Activated naive CD8-positive, alpha-beta T cell (primary cell): ENCODE measurements around the gene MED27.
A peak's percentile ranks its signal among the peaks of the same experiment; 100 is the strongest.

Experiments used
- H3K27ac Mint-ChIP-seq: one replicate; pipeline ENCODE4 v1.8.0; 2021; ENCODE audit warnings: mixed read lengths
- H3K27me3 Mint-ChIP-seq: one replicate; pipeline ENCODE4 v1.8.0; 2021; ENCODE audit warnings: mixed read lengths
- H3K36me3 Mint-ChIP-seq: one replicate; pipeline ENCODE4 v1.8.0; 2021; ENCODE audit warnings: mixed read lengths
- H3K4me1 Mint-ChIP-seq: one replicate; pipeline ENCODE4 v1.8.0; 2021; ENCODE audit warnings: low read depth, mixed read lengths
- H3K4me3 Mint-ChIP-seq: one replicate; pipeline ENCODE4 v1.8.0; 2021; ENCODE audit warnings: mild to moderate bottlenecking, mixed read lengths
- H3K9me3 Mint-ChIP-seq: one replicate; pipeline ENCODE4 v1.8.0; 2021; ENCODE audit warnings: low read depth, mixed read lengths

Gene MED27

DNA sequence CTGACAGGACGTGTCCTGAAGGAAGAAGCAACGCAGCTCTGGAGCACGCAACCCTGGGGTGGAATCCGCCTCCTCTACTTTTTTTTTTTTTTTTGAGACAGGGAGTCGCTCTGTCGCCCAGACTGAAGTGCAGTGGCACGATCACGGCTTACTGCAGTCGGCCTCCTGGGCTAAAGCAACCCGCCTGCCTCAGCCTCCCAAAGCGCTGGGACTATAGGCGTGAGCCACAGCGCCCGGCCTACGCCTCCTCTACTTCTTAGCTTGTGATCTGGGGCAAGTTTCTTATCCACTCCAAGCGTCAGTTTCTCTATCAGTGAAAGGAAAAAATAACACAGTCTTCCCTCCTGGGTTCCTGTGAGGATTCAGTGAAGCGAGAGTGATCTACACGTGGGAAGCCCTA lies 243.6 kb downstream of the MED27 start:
- Mint-ChIP-seq H3K4me3 (no peak overlapping the region), H3K36me3 (peaks cover 3% of the 10 kb centered on the region), H3K27me3 (no peaks in the 10 kb centered on the region)

DNA sequence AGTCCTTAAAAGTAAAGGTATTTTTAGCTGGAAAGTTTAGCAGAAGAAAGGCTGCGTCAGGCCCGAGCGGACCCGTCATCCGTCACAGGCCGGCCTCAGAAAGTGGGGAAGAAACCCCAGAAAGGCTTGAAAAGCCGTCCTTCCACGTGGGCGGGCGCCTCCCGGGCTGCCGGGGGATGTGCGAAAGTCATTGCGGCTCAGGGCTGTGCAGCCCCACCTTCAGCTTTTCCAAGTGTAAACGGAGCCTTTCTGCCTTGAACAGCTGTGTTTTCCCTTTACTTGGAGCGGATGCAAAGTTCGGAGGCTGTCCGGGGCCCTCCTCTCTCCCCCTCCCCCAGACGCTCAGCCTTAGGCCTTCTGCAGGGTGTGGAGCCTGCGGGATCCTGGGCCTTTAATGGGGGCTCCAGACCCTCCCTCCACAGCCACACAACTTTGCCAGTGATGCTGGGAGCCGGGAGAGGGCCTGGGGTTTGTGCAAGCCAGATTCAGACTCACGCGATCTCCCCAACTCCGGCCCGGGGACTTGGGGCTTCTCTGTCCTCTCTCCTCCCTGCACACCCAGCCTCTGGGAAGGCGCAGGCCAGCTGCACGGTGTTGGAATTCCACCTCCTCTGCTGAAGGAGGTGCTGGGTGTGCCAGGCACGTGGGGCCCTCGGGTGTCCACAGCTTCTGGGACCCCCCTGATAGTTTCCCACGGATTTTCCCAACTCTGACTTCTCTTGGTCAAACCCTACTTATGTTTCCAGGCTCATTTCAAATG lies 244.3 kb downstream of the MED27 start:
- Mint-ChIP-seq H3K27ac (no peak overlapping the region), H3K4me1 (peaks cover 7% of the 10 kb centered on the region), H3K36me3 (peaks cover 3% of the 10 kb centered on the region), H3K27me3 (no peaks in the 10 kb centered on the region), H3K9me3 (no peaks in the 10 kb centered on the region), H3K4me3 (no peak overlapping the region)

More for the DNA sequence above, 243.6 kb downstream of the MED27 start:
- Mint-ChIP-seq H3K27ac (no peak overlapping the region), H3K9me3 (no peaks in the 10 kb centered on the region), H3K4me1 (peaks cover 7% of the 10 kb centered on the region)

DNA sequence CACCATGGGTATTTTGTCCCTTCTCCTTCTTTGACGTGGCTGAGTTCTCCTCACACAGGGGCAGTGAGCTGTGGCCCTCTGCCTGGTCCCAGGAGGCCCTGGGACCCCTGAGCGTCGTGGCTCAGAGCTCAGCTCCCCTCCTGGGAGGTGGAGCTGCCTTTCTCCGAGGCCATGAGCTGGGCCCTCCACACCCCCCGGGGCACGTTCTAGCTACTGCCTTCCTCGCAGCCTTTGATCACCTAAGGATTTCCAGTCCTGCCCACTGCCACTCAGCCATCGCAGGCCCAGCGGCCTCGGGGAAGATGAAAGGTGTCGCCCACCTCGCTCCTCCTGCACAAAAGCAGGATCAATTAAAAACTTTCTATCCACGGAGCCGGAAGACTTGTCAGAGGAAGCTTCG lies 244.9 kb downstream of the MED27 start:
- Mint-ChIP-seq H3K9me3 (no peaks in the 10 kb centered on the region), H3K27me3 (no peaks in the 10 kb centered on the region), H3K4me3 (no peak overlapping the region), H3K4me1 (peaks cover 7% of the 10 kb centered on the region), H3K36me3 (peaks cover 3% of the 10 kb centered on the region), H3K27ac (no peak overlapping the region)

DNA sequence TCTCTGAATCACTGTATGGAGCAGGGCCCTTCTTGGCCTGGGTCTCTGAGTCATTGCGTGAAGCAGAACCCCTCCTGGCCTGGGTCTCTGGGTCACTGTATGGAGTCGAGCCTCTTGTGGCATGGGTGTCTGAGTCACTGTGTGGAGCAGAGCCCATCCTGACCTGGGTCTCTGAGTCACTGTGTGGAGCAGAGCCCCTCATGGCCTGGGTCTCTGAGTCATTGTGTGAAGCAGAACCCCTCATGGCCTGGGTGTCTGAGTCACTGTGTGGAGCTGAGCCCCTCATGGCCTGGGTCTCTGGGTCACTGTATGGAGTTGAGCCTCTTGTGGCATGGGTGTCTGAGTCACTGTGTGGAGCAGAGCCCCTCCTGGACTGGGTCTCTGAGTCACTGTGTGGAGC lies 245.8 kb downstream of the MED27 start:
- H3K27ac Mint-ChIP-seq = no peak overlapping the region

GRCh38 chr9:131833083-131833482 lies 246.6 kb downstream of the MED27 start:
- H3K4me1 Mint-ChIP-seq = peaks cover 7% of the 10 kb centered on the region
- H3K9me3 Mint-ChIP-seq = no peaks in the 10 kb centered on the region
- no peak overlapping the region for H3K4me3 Mint-ChIP-seq
- H3K27ac Mint-ChIP-seq = peak overlapping the region; percentile 50
- H3K27me3 Mint-ChIP-seq = peaks cover 3% of the 10 kb centered on the region
- peaks cover 3% of the 10 kb centered on the region for H3K36me3 Mint-ChIP-seq

More for the DNA sequence above, 245.8 kb downstream of the MED27 start:
- H3K4me1 Mint-ChIP-seq = peaks cover 7% of the 10 kb centered on the region
- no peaks in the 10 kb centered on the region for H3K9me3 Mint-ChIP-seq
- no peak overlapping the region for H3K4me3 Mint-ChIP-seq
- peaks cover 3% of the 10 kb centered on the region for H3K27me3 Mint-ChIP-seq
- peaks cover 3% of the 10 kb centered on the region for H3K36me3 Mint-ChIP-seq

- Mint-ChIP-seq H3K9me3 (no peaks in the 10 kb centered on the region), H3K27ac (no peak overlapping the region), H3K4me1 (peaks cover 7% of the 10 kb centered on the region), H3K36me3 (peaks cover 3% of the 10 kb centered on the region), H3K4me3 (no peak overlapping the region), H3K27me3 (peaks cover 6% of the 10 kb centered on the region)
These were observed 248.1 kb downstream of the MED27 start for GRCh38 chr9:131831380-131832165.

GRCh38 chr9:131827821-131828369 lies 251.8 kb downstream of the MED27 start:
- Mint-ChIP-seq H3K4me3 (no peak overlapping the region), H3K4me1 (peaks cover 3% of the 10 kb centered on the region), H3K9me3 (no peaks in the 10 kb centered on the region), H3K36me3 (no peaks in the 10 kb centered on the region), H3K27me3 (peaks cover 11% of the 10 kb centered on the region), H3K27ac (no peak overlapping the region)

GRCh38 chr9:131826966-131827525 lies 252.6 kb downstream of the MED27 start:
- Mint-ChIP-seq H3K36me3 (no peaks in the 10 kb centered on the region), H3K27me3 (peaks cover 11% of the 10 kb centered on the region), H3K9me3 (no peaks in the 10 kb centered on the region), H3K4me1 (no peaks in the 10 kb centered on the region), H3K27ac (no peak overlapping the region), H3K4me3 (no peak overlapping the region)

DNA sequence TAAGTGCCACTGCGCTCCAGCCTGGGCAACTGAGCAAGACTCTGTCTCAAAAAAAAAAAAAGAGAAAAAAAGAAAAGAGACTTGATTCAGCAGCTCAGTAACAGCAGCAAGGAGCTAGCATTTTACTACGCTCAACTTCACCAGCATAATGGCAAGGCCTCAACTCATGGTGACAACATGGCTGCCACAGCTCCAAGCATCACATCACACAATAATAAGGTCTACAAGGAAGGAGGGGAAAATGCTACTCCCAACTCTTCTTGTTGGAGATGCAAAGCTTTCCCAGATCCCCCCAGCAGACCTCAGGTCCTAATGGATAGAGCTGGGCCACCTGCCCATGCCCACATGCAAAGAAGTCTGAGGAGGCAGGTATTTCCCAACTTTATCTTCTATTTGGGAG lies 253.6 kb downstream of the MED27 start:
- peaks cover 11% of the 10 kb centered on the region for H3K27me3 Mint-ChIP-seq
- no peak overlapping the region for H3K27ac Mint-ChIP-seq
- H3K4me1 Mint-ChIP-seq = no peaks in the 10 kb centered on the region
- no peaks in the 10 kb centered on the region for H3K9me3 Mint-ChIP-seq
- H3K36me3 Mint-ChIP-seq = no peaks in the 10 kb centered on the region
- no peak overlapping the region for H3K4me3 Mint-ChIP-seq

DNA sequence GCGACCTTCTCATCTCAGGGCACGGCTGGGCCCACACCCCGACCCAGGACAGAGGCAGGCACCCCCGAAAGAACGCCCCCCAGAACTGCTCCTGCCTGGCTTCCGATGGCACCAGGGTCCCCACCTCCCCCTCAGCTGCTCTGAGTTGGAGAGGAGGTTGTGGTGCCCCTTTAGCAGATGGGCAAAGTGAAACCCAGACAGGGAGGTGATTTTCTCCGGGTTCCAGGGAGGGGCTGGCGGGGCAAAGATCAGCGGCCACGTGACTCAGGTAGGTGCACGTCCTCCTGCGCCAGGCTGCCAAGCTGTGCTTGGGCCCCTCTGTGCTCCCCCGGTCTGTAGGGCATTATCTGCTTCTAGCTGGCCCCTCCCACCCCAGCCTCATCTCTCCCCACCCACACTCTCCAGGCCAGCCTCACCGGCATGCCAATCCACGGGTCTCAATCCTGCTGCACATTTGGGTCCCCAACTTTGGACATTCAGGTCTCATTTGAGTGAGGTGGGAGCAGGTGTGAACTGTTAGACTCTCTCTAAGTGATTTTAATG lies 254.6 kb downstream of the MED27 start:
- no peak overlapping the region for H3K27ac Mint-ChIP-seq
- H3K4me1 Mint-ChIP-seq = no peaks in the 10 kb centered on the region
- H3K9me3 Mint-ChIP-seq = no peaks in the 10 kb centered on the region
- no peaks in the 10 kb centered on the region for H3K36me3 Mint-ChIP-seq
- H3K27me3 Mint-ChIP-seq = peaks cover 11% of the 10 kb centered on the region
- no peak overlapping the region for H3K4me3 Mint-ChIP-seq

- no peaks in the 10 kb centered on the region for H3K9me3 Mint-ChIP-seq
These were observed 255.5 kb downstream of the MED27 start for GRCh38 chr9:131824155-131824594.

GRCh38 chr9:131823701-131824146 lies 255.9 kb downstream of the MED27 start:
- Mint-ChIP-seq H3K4me1 (no peaks in the 10 kb centered on the region), H3K27ac (no peak overlapping the region), H3K4me3 (no peak overlapping the region), H3K27me3 (peaks cover 12% of the 10 kb centered on the region), H3K9me3 (no peaks in the 10 kb centered on the region), H3K36me3 (no peaks in the 10 kb centered on the region)

More at GRCh38 chr9:131824155-131824594, 255.5 kb downstream of the MED27 start:
- no peaks in the 10 kb centered on the region for H3K4me1 Mint-ChIP-seq
- H3K27ac Mint-ChIP-seq = no peak overlapping the region
- no peaks in the 10 kb centered on the region for H3K36me3 Mint-ChIP-seq
- H3K27me3 Mint-ChIP-seq = peaks cover 12% of the 10 kb centered on the region
- no peak overlapping the region for H3K4me3 Mint-ChIP-seq

GRCh38 chr9:131818089-131818488 lies 261.6 kb downstream of the MED27 start:
- Mint-ChIP-seq H3K4me3 (no peak overlapping the region), H3K9me3 (no peaks in the 10 kb centered on the region), H3K27me3 (peaks cover 12% of the 10 kb centered on the region), H3K4me1 (no peaks in the 10 kb centered on the region), H3K27ac (no peak overlapping the region), H3K36me3 (no peaks in the 10 kb centered on the region)

DNA sequence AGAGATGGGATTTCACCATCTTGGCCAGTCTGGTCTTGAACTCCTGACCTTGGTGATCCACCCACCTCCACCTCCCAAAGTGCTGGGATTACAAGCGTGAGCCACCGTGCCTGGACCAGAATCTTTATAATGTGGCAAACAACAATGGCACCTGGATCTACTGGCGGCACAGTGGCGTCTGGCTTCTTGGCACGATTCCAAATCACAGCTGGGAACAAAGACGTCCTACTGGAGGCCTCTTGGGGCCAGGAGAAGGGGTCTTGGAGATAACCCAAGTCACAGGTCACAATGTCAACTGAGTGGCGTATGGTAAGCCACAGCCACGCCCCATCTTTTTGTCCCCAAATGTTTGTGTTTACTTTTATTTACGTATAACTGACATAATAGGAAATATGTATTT lies 262.0 kb downstream of the MED27 start:
- Mint-ChIP-seq H3K9me3 (no peaks in the 10 kb centered on the region), H3K27ac (no peak overlapping the region), H3K4me1 (no peaks in the 10 kb centered on the region), H3K4me3 (no peak overlapping the region), H3K27me3 (peaks cover 15% of the 10 kb centered on the region), H3K36me3 (no peaks in the 10 kb centered on the region)

DNA sequence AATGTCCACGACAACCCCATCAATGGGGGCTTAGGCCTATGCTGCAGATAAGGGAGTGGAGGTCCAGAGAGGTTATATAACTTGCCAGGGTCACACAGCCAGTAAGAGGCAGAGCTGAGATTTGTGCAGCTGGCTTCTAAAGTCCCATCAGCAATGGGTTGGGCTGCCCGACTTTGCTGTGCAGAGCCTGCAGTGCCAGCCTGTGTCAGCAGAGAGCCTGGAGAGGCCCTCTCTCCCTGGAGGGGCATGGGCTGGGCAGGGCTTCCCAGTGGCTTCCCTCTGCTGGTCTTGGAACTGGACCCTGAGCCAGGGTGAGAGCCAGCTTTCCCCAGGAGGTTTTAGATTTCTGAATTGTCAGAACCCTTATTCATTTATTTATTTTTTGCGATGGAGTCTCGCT lies 262.6 kb downstream of the MED27 start:
- Mint-ChIP-seq H3K9me3 (no peaks in the 10 kb centered on the region), H3K27me3 (peaks cover 15% of the 10 kb centered on the region), H3K36me3 (no peaks in the 10 kb centered on the region), H3K4me3 (no peak overlapping the region), H3K27ac (no peak overlapping the region), H3K4me1 (no peaks in the 10 kb centered on the region)
